Measurements from ENCODE around the gene EFTUD2. TPM values are rescaled to one million over a fixed set of nuclear protein-coding genes. Genes with fewer than 3 reads are reported as not detected.

EFTUD2 gene
- total and polyA plus RNA-seq, 2 of the 13 experiments (the other 11 are each of a cell fraction or from before 2014, with no cell fraction given) = 111 to 137 TPM

- TF ChIP-seq ZBTB37 (CRISPR knock-in tag; IDR thresholded peaks at IDR 0.05) (no peak), MAFF (IDR thresholded peaks at IDR 0.05; ENCODE audit: low read depth, low read length) (no peak), ZNF891 (CRISPR knock-in tag; IDR thresholded peaks at IDR 0.05) (no peak), ZNF451 (CRISPR knock-in tag; IDR thresholded peaks at IDR 0.05) (no peak)
These were observed 8.7 kb upstream of the EFTUD2 start (continued) for GRCh38 chr17:44907729-44908470.

DNA sequence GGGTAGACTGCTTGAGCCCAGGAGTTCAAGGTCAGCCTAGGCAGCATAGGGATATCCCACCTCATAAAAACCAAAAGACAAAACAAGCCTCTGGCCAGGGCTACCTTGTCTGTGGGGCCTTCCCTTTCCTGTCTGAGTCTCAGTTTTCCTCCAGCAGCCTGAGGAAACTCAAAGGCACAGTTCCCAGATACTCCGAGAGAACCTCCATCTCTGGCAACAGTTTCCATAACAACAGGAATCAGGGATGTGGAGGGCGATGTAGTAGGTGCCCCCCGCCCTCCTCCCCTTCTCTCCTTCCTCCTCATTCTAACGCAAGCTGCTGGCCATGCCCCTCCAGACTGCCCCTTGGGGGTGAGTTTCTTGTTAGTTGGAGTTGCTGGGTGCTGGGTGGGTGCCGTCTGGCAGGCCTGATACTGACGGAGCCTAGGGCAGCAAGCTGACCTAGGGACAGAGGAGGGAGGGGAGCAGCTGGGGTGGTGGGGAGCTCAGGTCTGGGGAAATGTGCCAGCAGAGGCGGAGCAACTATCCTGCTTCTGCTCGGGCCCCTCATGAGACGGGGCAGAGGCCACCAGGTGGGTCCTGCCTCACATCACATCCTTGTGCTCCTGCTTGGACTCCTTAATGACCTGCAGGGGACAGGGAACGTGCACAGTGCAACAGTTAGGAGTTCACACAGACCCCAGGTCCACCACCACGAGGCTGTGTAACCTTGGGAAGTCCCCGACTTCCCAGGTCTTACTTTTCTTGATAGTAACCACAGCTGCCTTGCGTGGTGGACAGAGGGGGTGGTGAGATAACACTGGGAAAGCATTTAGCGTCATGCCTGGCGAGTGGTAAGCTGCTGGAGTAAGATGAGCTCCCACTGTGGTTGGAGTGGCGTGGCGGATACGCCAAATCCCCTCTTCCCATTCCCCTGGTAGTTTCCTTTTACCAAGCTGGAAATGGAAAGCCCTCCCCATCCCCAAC lies 7.8 kb upstream of the EFTUD2 start:
- POLR2A ChIA-PET = interaction anchor here (1.1 kb wide), 1 partner anchor 9 kb away, joined by 3 read pairs; the partner anchor contains the start of gene GFAP
- peaks cover 46% of the 10 kb centered on the region for H3K4me1 ChIP-seq (ENCODE audit: insufficient read depth, low read length)
- no peak overlapping the region for H3K4me3 ChIP-seq (replicated peaks in 1 of 3; ENCODE audit: insufficient read depth in 1 of 3, low read depth in 2 of 3, low read length in 3 of 3)
- H3K9ac ChIP-seq (ENCODE audit: insufficient read depth, low read depth, low read length) = no peak overlapping the region
- no peaks in the 10 kb centered on the region for H3K9me3 ChIP-seq (ENCODE audit: low read length)
- H3K79me2 ChIP-seq (ENCODE audit: insufficient read depth, low read length) = no peaks in the 10 kb centered on the region
- 23% methylated on average over 15 of the region's 18 CpGs for WGBS (ENCODE audit: low lambda C conversion rate)
- in situ Hi-C loops (cut with HindIII; ENCODE audit: extremely low pct_ligation_motif_present, low pct_unique_long_range_greater_than_20kb) = no loop called here
- H3K27me3 ChIP-seq (ENCODE audit: control insufficient read depth in 1 of 2, insufficient read depth in 2 of 2, low read length in 2 of 2) = peaks cover 8 to 33% of the 10 kb centered on the region in 2 experiments; a peak in 4 of 5 replicates
- no peak for FAIRE-seq
- BruUV-seq (replicated peaks) = no TSS peak
- TF ChIP-seq RERE (CRISPR knock-in tag; IDR thresholded peaks at IDR 0.05; ENCODE audit: low read depth) = no peak
- H3K27ac ChIP-seq (ENCODE audit: extremely low read length, insufficient read depth, low read length) = no peak overlapping the region
- H3K4me2 ChIP-seq (ENCODE audit: low read depth, low read length) = peak overlapping the region; percentile 8; the same call in 1 of the 2 replicates
- H3K36me3 ChIP-seq (replicated peaks in 1 of 2; ENCODE audit: control insufficient read depth in 1 of 2, insufficient read depth in 2 of 2, low read length in 2 of 2) = no peaks in the 10 kb centered on the region
- H2AFZ ChIP-seq (ENCODE audit: low read length) = no peak overlapping the region
- intact Hi-C loops (cut with micrococcal nuclease; ENCODE audit: unreplicated experiment) = loop anchor here (10.0 kb wide), 1 partner anchor 188 kb away; no protein-coding TSS in a partner anchor
- no peak for ATAC-seq
- no peak for DNase-seq (ENCODE audit: low spot score)
- H4K20me1 ChIP-seq (ENCODE audit: insufficient read depth, low read length) = no peaks in the 10 kb centered on the region; the same call in 1 of the 2 replicates
- CTCF ChIA-PET (ENCODE audit: low intra/inter-chr PET ratio, low total read pairs) = no interaction called here
